NCI-H187 treated with DMSO at 0.1 percent for 48 hours (cell line): Measurements from ENCODE around the gene ENG.

Experiments
- DNase-seq: peaks from one replicate; lab custom pipeline; 2025; lab: John Stamatoyannopoulos, UW

The ENG gene

DNA sequence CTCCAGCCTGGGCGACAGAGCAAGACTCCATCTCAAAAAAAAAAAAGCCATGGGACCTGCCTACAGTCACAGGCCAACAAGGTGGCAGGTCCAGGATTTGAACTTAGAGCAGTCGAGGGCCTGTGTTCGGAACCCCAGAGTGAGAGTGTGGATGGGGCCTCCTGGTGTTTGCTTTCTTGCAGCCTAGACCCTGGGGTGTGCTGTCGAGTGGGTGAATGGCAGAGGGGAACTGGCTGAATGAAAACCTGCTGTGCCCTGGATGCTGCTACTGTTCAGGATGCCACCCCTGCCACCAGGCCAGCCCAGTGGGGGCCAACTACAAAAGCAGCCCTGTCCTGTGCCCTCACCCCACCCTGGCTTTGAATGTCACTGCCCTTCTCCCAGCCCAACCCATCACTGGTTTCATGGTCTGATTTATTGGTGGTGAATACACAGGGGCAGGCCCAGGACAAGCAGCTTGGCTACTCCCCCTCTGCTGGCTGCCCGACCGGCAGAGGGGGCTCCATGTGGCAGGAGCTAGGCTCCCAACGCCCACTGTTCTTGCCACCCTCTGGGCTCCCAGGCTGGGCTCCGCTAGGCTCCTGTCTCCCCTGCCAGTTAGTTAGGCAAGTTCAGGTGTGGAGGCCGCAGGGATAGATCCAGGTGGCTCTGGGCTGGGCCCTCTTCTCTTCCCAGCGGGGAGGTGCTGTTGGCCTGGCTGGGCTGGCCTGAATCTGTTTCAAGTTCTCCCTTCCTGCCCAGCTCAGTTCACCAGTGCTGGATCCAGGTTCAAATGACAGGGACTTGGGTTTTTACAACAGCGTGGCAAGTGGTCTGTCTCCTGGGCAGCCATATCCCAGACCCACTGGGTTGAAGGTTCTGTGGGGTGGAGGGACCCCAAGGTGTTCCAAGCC, 39.6 kb downstream of the ENG start:
- DNase-seq: no peak

DNA sequence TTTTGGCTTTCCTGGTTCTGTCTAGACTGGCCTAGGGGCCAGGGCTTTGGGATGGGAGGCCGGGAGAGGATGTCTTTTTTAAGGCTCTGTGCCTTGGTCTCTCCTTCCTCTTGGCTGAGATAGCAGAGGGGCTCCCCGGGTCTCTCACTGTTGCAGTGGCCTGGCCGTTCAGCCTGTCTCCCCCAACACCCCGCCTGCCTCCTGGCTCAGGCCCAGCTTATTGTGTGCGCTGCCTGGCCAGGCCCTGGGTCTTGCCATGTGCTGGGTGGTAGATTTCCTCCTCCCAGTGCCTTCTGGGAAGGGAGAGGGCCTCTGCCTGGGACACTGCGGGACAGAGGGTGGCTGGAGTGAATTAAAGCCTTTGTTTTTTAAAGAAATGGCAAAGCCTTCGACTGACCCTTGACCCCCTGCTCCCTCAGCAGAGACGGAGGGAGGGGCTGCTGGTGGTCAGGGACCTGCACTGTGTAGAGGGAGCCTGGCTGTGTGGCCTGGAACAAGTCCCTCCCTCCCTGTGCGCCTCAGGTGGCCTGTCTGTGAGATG, 40.7 kb downstream of the ENG start:
- DNase-seq: no peak

DNA sequence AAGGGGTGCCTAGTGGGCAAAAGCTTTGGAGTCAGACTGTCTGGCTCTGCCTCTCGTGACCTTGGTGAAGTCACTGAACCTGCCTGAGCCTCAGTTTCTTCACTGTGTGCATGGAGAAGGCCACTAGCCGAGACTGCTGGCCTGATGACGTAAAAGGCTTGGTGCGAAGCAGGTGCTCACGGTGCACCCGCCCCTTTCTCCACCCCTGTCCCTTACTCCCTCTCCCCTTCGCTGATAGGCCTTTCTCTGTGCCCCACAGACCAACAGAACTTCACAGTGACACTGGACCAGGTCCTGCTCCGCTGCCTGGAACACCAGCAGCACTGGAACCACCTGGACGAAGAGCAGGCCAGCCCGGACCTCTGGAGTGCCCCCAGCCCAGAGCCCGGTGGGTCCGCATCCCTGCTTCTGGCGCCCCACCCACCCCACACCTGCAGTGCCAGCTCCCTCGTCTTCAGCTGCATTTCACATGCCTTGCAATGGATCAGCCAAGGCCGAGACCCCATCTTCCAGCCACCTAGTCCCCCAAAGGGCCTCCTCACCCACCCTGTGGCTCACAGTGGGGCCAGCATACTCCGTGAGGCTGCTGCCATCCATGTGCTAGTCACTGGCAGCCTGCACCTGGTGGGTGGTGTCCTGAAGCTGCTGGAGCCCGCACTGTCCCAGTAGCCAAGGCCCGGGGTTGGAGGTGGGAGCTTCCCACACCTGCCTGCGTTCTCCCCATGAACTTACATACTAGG, 41.4 kb downstream of the ENG start:
- DNase-seq: no peak

DNA sequence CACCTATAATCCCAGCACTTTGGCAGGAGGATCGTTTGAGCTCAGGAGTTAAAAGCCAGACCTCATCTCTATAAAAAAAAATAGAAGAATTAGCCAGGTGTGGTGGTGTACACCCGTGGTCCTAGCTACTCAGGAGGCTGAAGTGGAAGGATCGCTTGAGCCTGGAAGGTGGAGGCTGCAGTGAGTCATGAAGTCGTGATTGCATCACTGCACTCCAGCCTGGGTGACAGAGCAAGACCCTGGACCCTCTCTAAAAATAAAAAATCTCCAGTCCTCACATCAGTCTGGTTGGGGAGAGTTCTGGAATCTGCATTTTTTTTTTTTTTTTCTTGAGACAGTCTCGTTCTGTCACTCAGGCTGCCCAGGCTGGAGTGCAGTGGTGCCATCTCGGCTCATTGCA, 42.4 kb downstream of the ENG start:
- no peak for DNase-seq

DNA sequence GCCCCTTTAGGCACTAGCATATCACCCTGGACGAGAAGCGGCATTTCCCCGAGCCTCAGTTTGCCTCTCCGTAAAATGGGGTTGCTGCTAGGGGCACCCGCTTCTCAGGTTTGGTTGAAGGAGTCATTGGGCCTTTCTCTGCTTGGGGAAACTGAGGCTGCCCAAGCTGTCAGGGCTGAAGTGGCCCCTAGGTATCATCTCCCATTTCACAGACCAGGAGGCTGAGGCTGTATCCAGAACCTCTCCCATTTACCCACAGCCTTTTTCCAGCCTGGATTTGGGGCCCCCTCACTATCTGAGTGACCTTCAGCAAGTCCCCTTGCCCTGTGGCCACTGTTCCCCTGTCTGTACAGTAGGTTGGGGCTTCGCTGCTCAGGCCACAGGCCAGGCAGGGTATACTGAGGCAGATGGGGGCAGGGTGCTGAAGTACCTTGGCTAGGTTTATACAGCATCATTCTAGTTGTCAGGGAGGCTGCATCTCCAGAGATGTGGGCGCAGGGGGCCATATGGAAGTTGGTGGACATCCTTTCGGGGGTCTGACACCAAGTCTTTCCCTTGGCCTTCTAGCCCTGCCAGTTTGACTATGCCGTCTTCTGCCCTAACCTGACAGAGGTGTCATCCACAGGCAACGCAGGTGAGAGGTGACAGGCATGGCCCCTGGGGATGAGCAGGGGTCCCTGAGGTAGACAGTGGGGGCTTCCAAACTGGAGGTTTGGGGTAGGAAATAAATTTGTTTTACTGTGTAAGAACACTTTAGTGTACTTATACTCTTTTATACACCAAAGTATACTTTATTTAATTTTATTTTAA, 43.9 kb downstream of the ENG start:
- no peak for DNase-seq

DNA sequence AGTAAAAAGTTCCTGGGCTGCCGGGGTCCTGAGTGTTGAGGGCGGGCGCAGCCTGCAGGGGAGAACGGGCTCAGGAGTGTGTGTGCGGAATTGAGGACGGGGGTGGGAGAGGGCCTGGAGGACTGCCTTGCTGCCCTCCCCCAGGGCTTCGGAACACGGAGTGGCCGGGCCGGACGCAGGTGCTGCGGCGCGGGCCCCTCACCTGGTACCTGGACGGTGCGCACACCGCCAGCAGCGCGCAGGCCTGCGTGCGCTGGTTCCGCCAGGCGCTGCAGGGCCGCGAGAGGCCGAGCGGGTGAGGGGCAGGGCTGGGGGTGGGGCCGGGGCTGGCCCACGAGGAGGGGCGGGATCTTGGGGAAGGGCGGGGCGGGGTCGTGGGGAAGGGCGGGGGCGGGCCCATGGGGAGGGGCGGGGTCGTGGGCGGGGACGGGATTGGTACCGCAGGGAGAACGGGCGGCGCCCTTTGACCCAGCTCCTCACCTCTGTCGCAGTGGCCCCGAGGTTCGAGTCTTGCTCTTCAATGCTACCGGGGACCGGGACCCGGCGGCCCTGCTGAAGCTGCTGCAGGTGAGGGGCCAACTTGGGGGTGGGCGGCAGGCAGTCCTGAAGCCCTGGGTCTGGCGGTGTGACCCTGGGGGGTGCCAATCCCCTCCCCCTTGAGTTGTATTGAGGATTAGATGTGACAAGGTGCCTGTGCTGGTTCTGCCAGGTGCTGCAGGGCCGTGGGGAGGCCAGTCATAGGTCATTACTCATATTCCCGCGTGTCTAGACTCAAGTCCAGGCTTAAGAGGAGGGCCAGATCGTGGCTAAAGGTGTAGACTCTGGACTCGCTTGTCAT, 44.7 kb downstream of the ENG start:
- DNase-seq: no peak

DNA sequence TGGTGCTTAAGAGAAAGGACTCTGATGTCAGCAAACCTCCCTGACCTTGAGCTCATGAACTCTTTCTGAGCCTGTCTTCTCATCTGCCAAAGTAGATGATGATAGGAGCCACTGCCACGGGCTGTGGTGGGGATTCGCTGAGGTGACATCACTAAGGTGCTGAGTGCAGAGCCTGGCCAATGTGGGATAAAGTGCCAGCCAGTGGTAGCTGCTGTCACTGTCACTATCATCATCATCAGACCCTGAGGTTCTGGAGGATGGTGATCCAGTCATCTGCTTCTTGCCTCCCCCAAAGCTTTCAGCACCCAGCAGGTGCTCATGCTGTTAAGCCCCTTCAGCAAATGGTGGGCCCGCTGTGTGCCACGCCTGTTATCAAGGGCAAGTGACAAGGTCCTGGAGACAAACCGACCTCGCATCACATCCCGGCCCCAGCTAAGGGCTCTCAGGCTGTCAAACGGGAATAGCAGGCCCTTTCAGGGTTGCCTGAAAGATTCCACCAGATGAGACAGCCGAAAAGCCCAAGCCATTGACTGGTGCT, 45.4 kb downstream of the ENG start:
- DNase-seq: no peak

DNA sequence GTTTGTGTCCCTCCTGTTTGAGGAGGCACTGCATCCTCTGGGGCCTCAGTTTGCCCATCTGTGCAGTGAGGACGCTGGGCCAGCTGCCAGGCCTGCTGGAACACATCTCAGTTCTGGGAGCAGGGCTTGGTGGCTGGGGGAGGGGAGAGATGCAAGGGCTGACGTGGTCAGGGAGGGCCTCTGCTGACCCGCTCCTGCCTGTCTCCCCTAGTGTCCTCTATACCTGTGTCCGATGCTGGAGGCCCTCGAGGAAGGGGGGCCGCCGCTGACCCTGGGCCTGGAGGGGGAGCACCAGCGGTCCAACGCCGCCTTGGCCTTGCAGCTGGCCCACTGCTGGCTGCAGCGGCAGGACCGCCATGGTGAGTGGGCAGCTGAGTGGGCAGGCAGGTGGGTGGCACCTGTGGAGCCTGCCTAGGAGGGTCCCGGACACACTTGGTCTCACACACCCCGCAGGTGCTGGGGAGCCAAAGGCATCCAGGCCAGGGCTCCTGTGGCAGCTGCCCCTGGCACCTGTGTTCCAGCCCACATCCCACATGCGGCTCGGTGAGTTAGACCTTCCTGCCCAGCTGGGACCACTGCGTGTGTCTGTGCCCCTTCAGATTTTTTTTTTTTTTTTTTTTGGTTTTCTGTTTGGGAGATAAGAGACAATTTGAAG, 46.0 kb downstream of the ENG start:
- no peak for DNase-seq

DNA sequence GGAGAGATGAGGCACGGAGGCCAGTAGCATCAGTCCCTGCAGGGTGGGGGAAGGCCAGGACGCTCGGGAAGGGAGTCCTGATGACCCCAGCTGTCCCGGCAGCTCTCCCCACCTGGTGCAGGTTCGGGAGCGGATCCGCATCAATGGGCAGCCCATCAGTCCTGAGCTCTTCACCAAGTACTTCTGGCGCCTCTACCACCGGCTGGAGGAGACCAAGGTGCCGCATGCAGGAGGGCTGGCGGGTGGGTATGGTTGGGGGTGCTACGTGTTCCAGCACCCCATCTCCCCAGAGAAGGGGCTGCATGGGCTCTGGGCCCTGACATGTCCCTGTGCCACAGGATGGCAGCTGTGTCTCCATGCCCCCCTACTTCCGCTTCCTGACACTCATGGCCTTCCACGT, 47.6 kb downstream of the ENG start:
- no peak for DNase-seq

DNA sequence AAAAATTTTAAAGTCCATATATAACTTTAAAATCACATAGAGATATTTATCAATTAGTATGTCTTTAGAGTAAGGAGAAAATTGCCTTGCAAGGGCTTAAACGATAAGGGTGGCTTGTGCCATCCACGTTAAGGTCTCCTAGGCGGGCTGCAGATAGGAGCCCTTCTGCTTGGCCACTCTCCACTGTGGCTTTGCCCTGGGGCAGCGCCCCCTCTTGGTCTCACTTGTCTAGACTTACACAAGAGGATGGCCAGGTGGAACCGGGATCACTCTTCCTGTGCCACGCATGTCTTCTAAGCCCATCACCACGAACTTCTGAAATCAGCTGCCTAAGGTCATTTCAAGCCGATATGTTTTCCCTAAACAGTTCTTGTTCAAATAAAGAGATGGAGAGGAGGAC, 48.8 kb downstream of the ENG start:
- DNase-seq: no peak

DNA sequence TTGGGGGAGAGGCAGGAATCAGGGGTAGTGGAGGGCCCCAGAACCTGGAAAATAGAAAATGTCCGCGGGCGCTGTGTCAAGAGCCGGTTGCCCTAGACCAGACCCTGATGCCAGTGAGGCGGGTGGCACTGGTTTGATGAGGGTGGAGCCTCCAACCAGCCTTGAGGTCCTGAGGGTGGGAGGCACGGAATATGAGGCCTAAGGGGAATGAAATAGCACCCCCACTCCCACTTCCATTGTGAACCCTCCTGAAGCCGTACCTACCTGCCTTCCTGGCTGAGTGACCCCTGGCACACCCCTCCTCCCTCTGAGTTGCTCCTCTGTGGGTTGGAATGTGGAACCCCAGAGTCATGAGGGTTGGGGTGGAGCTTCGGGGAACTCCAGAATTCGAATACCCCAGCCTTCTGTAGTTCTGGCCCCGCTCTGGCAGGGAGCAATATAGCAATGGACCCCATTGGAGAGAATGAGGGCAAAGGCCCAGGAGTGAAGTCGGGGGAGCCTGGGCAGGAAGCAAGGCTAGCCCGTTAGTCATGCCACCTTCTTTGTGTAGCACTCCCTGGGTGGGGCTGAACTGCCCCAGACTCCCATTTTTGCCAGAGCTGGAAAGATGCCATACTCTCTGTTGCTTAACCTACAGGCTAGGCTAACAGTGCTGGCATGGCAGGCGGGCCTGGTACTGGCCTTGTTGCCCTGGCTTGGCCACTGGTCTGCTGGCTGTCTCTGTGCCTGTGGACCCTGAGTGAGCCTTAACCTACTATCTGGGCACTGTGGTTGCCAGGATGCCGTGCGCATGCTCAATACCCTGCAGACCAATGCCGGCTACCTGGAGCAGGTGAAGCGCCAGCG, 50.7 kb downstream of the ENG start:
- DNase-seq: no peak

DNA sequence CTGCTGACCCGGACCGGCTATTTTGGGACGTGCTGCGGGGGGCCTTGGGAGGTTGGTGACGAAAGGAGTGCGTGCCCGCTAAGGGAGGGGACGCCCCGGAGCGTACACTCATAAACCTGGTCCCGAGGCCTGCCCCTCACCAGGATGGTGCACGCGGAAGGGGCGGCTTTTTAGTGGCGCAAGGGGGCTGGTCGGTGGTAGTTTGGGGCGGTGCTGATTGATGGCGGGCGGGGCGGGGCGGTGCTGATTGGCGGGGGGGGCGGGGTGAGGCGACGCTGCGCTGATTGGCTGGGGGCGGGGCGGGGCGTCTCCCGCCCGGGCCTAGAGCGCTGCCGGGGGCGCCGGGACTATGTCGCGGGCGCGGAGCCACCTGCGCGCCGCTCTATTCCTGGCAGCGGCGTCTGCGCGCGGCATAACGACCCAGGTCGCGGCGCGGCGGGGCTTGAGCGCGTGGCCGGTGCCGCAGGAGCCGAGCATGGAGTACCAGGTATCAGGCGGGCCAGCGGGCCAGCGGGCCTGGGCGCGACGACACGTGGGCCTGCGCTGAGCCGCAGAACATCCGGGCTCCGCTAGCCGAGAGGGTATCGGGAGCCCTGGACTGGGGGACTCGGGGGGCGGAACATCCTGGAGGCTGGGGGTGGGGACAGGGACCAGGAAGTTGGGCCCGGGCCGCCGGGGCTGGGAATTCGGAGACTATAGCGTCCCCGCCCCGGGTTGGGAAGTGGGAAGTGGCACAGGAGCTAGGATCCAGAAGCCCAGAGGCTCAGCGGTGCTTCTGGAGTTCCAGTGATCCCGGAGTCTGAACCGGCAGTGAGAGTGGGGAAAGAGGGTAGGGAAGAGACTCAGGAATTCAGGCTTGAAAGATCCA, 51.6 kb downstream of the ENG start, which contains the start of gene FPGS:
Gene FPGS (plus strand): TSS at position 307 of the 868 bp plus-strand sequence. CDS start 43 bp downstream, at position 350.
- DNase-seq: no peak

DNA sequence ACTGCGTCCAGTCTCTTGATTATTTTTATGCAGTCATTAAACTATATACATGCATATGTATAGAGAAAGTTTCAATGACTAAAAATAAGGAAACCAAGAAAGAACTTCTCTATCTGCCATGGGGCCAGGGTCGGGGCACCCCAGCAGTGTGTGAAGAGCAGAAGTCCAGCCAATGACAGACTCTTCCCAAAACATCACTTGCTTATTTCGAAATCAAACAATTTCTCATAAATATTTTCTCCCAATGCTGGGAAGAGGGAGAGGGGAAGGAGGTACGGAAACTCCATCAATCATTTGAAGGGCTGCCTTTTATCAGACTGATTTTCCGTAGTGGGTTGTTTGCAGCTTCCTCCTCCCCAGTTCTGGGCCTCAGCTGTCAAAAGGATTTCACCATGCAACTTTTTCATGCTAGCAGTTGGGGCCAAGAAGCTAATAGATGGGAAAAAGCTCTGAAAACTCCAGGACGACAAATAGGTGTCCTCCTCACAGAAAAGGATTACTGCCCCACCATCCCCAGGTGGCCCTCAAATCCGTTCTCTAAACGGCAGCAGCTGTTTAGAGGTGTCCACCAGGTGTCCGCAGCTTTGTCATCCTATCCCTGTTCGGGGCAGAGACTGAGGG, 52.4 kb downstream of the ENG start:
- DNase-seq: no peak

DNA sequence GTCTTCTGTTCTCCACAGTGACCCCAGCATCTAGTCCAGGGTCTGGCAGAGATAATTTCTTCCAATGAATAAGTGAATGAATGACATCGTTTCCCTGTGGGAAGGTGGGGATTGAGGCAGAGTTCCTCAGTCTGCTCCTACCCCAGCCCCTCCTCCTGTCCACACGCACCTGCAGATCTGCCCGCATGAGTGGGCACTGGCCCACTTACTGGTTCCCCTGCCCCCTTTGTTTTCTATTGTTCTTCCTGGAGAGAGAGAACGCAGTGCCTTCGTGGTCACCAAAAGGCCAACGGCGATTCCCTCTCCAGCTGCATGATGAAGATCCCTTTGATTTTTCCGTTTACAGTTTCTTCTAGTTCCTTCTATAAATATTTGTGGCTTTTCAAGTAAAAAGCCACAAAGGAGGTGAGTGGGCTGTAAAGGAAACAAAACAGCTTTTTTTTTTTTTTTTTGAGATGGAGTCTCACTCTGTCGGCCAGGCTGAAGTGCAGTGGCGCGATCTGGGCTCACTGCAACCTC, 57.5 kb downstream of the ENG start:
- no peak for DNase-seq

DNA sequence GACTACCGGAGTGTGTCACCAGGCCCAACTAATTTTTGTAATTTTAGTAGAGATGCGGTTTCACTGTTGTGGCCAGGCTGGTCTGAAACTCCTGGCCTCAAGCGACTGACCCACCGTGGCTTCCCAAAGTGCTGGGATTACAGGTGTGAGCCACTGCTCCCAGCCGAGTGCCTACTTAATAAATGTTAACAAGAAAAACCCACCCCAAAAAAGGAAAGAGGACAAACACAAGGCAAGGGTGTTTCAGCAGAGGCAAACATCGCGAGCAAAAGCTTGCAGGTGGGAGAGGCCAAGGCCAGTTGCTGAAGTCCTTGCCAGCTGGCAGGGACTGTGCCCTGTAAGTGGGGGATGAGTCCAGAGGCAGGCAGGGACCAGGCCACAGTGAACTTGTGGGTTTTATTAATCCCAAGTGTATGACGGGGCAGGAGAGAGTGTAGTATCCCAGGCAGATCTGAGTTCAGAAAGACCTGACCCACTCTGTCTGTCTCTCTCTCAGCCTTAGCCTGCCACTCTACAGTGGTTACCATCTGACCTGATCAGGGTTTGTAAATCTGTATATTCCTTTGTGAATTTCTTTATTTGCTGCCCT, 58.1 kb downstream of the ENG start:
- DNase-seq: no peak

DNA sequence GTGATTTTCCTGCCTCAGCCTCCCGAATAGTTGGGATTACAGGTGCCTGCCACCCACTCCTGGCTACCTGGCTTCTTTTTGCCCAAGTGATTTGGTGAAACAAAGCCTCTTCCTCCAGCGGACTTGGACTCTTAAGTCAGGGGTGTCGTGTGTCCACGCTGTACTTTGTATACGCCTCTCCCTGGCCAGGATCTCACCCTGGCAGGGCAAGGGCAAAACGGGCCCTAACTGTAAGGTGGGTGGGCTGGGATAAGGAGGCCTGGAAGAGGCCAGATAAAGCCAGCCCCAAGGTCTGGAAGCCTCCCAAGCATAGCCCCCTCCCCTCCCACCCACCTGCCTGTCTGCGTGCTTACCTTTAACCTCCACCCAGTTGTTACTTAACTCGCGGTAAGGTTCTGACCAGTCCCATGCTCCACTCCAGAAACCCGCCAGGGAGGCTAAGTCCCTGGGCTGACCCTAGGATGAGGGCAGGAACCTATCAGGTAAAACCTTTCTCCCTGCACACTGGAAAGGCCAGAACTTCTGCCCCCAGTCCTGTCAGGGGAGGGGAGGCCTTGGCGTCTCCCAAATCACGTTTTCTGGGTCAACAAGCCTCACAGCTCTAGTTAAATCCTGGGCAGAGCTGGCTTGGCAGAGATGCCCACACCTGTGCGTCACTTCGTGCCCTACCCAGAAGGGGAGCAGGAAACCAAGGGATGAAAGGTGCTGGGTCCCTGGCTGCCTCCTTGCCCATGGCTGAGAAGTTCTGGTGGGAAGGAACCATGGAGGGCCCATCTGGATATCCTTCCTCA, 60.3 kb downstream of the ENG start:
- no peak for DNase-seq
